ENCODE results near the gene ASB6. TPM values are rescaled to one million over a fixed set of nuclear protein-coding genes. Genes with fewer than 3 reads are reported as not detected.

The ASB6 gene
- total RNA-seq, 1 experiment from 2014 or later = 21.0 TPM

GRCh38 chr9:129671065-129671464 is 29.1 kb upstream of the ASB6 start:
- H2BK15ac ChIP-seq (ENCODE audit: low read depth, low read length) = no peak overlapping the region
- H3K23me2 ChIP-seq (ENCODE audit: insufficient read length, low read depth, low read length, poor library complexity, severe bottlenecking) = no peaks in the 10 kb centered on the region
- no peaks in the 10 kb centered on the region for H3K9me3 Mint-ChIP-seq
- H4K5ac ChIP-seq (ENCODE audit: insufficient read length, low read depth, low read length) = no peak overlapping the region
- no peak overlapping the region for H3K27ac ChIP-seq (ENCODE audit: insufficient read length, low read depth, low read length)
- H2BK12ac ChIP-seq (ENCODE audit: insufficient read length, low read depth, low read length) = no peak overlapping the region
- H3K79me1 ChIP-seq (ENCODE audit: insufficient read depth, low read depth, low read length, poor library complexity, severe bottlenecking) = no peaks in the 10 kb centered on the region
- H4K91ac ChIP-seq (ENCODE audit: insufficient read length, low read depth, low read length) = no peak overlapping the region
- WGBS (ENCODE audit: extremely low coverage, insufficient read length, low lambda C conversion rate) = no CpG with 5 or more reads among the region's 9 CpGs
- no peak for DNase-seq
- H2AFZ ChIP-seq (ENCODE audit: low read length) = no peak overlapping the region
- no peak for TF ChIP-seq CTCF (conservative IDR thresholded peaks at IDR 0.05)
- no peak overlapping the region for H3K4me3 Mint-ChIP-seq
- no peak overlapping the region for H2BK20ac ChIP-seq (ENCODE audit: low read depth, low read length, poor library complexity, severe bottlenecking)
- H3K14ac ChIP-seq (ENCODE audit: insufficient read depth, low read length) = no peak overlapping the region; the same call in 1 of the 2 replicates
- no peaks in the 10 kb centered on the region for H3K79me2 ChIP-seq (ENCODE audit: insufficient read depth, low read length)
- H3K4ac ChIP-seq (ENCODE audit: low read depth, low read length) = no peak overlapping the region
- H3K27me3 Mint-ChIP-seq (ENCODE audit: low read depth) = peaks cover 20% of the 10 kb centered on the region
- H3K18ac ChIP-seq (ENCODE audit: insufficient read length, low read depth, low read length) = no peak overlapping the region
- H4K8ac ChIP-seq (replicated peaks; ENCODE audit: insufficient read length, low read depth, low read length) = no peak overlapping the region
- no peak overlapping the region for H3K23ac ChIP-seq (ENCODE audit: insufficient read length, low read depth, low read length)
- no peak overlapping the region for H3K4me2 ChIP-seq (ENCODE audit: insufficient read depth, insufficient read length, low read length)
- peaks cover 11 to 12% of the 10 kb centered on the region in 2 experiments for H3K4me1 Mint-ChIP-seq
- no peaks in the 10 kb centered on the region for H3K9me3 ChIP-seq (ENCODE audit: control insufficient read depth, low read depth, low read length)
- no peak overlapping the region for H2BK5ac ChIP-seq (ENCODE audit: insufficient read length, low read length)
- no peak overlapping the region for H2BK120ac ChIP-seq (ENCODE audit: low read depth, low read length, poor library complexity, severe bottlenecking)
- no peak overlapping the region for H2AK5ac ChIP-seq (ENCODE audit: insufficient read length, low read length)
- no peak overlapping the region for H3T11ph ChIP-seq (ENCODE audit: low read length)
- no peaks in the 10 kb centered on the region; the same call in 1 of the 2 replicates for H3K4me1 ChIP-seq (ENCODE audit: insufficient read depth, low read length)
- H3K9ac ChIP-seq (ENCODE audit: extremely low read depth, insufficient read length, low read length) = no peak overlapping the region
- H3K56ac ChIP-seq (ENCODE audit: insufficient read length, low read depth, low read length) = no peak overlapping the region
- H3K27ac Mint-ChIP-seq = no peak overlapping the region
- no peaks in the 10 kb centered on the region for H3K36me3 Mint-ChIP-seq (ENCODE audit: insufficient read depth in 1 of 3, low read depth in 3 of 3)
- no peaks in the 10 kb centered on the region for H4K20me1 ChIP-seq (ENCODE audit: control insufficient read depth, insufficient read depth, insufficient read length)
- no peaks in the 10 kb centered on the region for H3K27me3 ChIP-seq (ENCODE audit: insufficient read depth, low read length)

Data from H9 (cell line).